HepG2 (cell line): ENCODE results near the gene TLE7. TPM values are rescaled to one million over a fixed set of nuclear protein-coding genes. Genes with fewer than 3 reads are reported as not detected.

ENCODE experiments used
- DNMT3B ChIP-seq: conservative IDR thresholded peaks from 2 replicates; pipeline ENCODE4 v1.6.1; 2016; ENCODE audit warnings: missing biosample characterization, control low read depth
- EHMT2 ChIP-seq: fragments of 200-600 bp; sonication (generic); IDR thresholded peaks from 2 replicates; pipeline ENCODE4 v1.7.0; 2017; ENCODE audit warnings: antibody characterized with exemption, low read depth, low read length, borderline replicate concordance
- ERF ChIP-seq: IDR thresholded peaks from 2 replicates; pipeline ENCODE4 v1.6.1; 2018; ENCODE audit warnings: missing biosample characterization, missing genetic modification reagents
- HCFC1 ChIP-seq: fragments of 150-350 bp; IDR thresholded peaks from 2 replicates; pipeline ENCODE4 v1.6.1; 2014; ENCODE audit warnings: low read depth, low read length
- ISL2 ChIP-seq: sonication (generic); formaldehyde crosslinking; IDR thresholded peaks from 2 replicates; pipeline ENCODE4 v1.5.0; 2020; ENCODE audit warnings: missing genetic modification reagents
- NR3C1 ChIP-seq: sonication (generic); formaldehyde crosslinking; IDR thresholded peaks from 2 replicates; pipeline ENCODE4 v1.4.0; 2020; ENCODE audit warnings: missing genetic modification reagents
- SOX6 ChIP-seq, 2 experiments: fragments of 450-650 bp in 1 of 2; sonication (generic) in 1 of 2; formaldehyde crosslinking in 1 of 2; IDR thresholded peaks; 2 replicates each; pipeline versions ENCODE4 v1.4.0 to v1.6.1; 2017 to 2020; ENCODE audit warnings: antibody characterized with exemption in 1 of 2, mild to moderate bottlenecking in 1 of 2, missing genetic modification reagents in 1 of 2
- SP4 ChIP-seq: sonication (generic); formaldehyde crosslinking; IDR thresholded peaks from 2 replicates; pipeline ENCODE4 v1.8.1; 2023; ENCODE audit warnings: mild to moderate bottlenecking, missing genetic modification reagents
- TEAD3 ChIP-seq: optimal IDR thresholded peaks from 2 replicates; pipeline ENCODE3; 2016; ENCODE audit warnings: borderline replicate concordance
- ZNF318 ChIP-seq: sonication (generic); formaldehyde crosslinking; IDR thresholded peaks from 2 replicates; pipeline ENCODE4 v1.4.0; 2020; ENCODE audit warnings: mild to moderate bottlenecking, missing genetic modification reagents
- ZNF570 ChIP-seq: sonication (generic); formaldehyde crosslinking; IDR thresholded peaks from 2 replicates; pipeline ENCODE4 v1.4.0; 2020; ENCODE audit warnings: mild to moderate bottlenecking, missing genetic modification reagents, borderline replicate concordance
- ZNF746 ChIP-seq: sonication (generic); formaldehyde crosslinking; IDR thresholded peaks from 2 replicates; pipeline ENCODE4 v1.8.0; 2022; ENCODE audit warnings: mild to moderate bottlenecking, missing genetic modification reagents
- ZNF776 ChIP-seq: sonication (generic); formaldehyde crosslinking; IDR thresholded peaks from 2 replicates; pipeline ENCODE4 v1.4.0; 2020; ENCODE audit warnings: mild to moderate bottlenecking, missing genetic modification reagents
- ZNF784 ChIP-seq: sonication (generic); formaldehyde crosslinking; IDR thresholded peaks from 2 replicates; pipeline ENCODE4 v1.5.1; 2020; ENCODE audit warnings: missing genetic modification reagents, mild to moderate bottlenecking, borderline replicate concordance
- ZXDC ChIP-seq: sonication (generic); formaldehyde crosslinking; IDR thresholded peaks from 2 replicates; pipeline ENCODE4 v1.5.0; 2020; ENCODE audit warnings: mild to moderate bottlenecking, missing genetic modification reagents
- polyA plus RNA-seq, 8 experiments: library from polyadenylated mRNA; depleted of rRNA in 3 of 8; stranded (reverse) in 7 of 8; unstranded in 1 of 8; fragments of >200 nt; fragmentation: Illumina TruSeq in 4 of 8; extraction: Trizol in 4 of 8; gene quantifications; 2 replicates each; pipeline versions ENCODE4 v1.2.1 to v1.2.3, GENCODE V29; 2011 to 2016; ENCODE audit warnings: low read depth in 4 of 8, missing spikeins in 1 of 8, mixed read lengths in 1 of 8; ENCODE audit not compliant: insufficient read depth in 1 of 8
- total RNA-seq, 5 experiments: library from RNA; depleted of rRNA; stranded (reverse); fragments of >200 nt; fragmentation: Illumina TruSeq; extraction: Trizol; gene quantifications; 2 replicates each; pipeline ENCODE4 v1.2.3, GENCODE V29; 2016; ENCODE audit warnings: low read depth in 1 of 5

The TLE7 gene
- total and polyA plus RNA-seq, 2 of the 13 experiments (the other 11 are each of a cell fraction or from before 2014, with no cell fraction given), result not detected

GRCh38 chr16:71484006-71484893 is 42.4 kb upstream of the TLE7 start (continued):
- TF ChIP-seq EHMT2 (peak; percentile 81; the same call in 1 of the 2 replicates), DNMT3B (CRISPR knock-in tag) (peak; percentile 87; the same call in 1 of the 2 replicates), SOX6 (IDR thresholded peaks at IDR 0.05) (no peak), SOX6 (CRISPR knock-in tag; IDR thresholded peaks at IDR 0.05) (peak; percentile 48; the same call in 1 of the 2 replicates), NR3C1 (CRISPR knock-in tag) (no peak), ZNF318 (CRISPR knock-in tag) (peak; percentile 80; the same call in 1 of the 2 replicates), ZNF746 (CRISPR knock-in tag) (no peak), TEAD3 (peak; percentile 72), ZXDC (CRISPR knock-in tag) (no peak), ISL2 (CRISPR knock-in tag) (peak; percentile 70), ZNF570 (CRISPR knock-in tag) (no peak), ZNF784 (CRISPR knock-in tag) (no peak; the same call in 1 of the 2 replicates), HCFC1 (peak; percentile 49; the same call in 1 of the 2 replicates), SP4 (CRISPR knock-in tag) (peak; percentile 17; the same call in 1 of the 2 replicates), ZNF776 (no peak), ERF (CRISPR knock-in tag) (peak; percentile 62; the same call in 1 of the 2 replicates)
